Measurements from ENCODE around the gene CSPG4. TPM values are rescaled to one million over a fixed set of nuclear protein-coding genes. Genes with fewer than 3 reads are reported as not detected.

CSPG4 gene
- total and polyA plus RNA-seq, 9 of the 15 experiments (the other 6 are each of a cell fraction or from before 2014, with no cell fraction given), result under 0.01 to 0.07 (median 0.04) TPM; not detected in 5

DNA sequence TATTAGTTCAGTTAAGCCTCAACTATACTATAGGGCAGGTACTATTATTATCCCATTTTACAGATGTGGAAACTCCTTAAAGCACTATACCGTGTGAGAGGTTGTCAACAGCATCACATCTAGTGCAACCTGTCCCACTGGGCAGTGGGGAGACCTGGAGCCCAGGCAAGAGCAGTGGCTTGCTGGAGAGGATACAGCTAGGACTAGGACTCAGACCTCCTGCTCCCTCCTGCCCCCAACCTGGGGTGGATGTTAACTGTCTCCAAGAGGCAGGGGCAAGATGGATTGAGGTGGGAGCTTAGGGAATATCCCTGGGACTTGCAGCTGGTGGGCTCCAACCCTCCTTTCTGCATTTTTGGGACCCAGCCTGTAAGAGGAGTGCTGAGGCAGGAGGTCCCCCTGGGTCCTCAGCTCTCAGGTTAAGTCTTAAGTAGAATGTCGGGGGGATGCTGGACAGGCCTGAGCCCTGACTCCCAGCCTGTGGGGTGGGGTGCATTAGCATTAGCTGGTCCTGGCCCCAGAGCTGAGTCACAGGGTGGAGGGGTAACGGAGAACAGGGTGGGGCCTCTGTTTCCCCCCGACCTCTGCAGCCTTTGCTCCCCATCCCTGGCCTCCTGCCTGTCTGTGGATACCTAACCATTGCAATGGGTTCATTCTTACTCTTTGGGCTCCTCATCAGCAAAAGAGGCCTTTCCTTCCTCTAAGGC, 58.3 kb downstream of the CSPG4 start (continued):
- TF ChIP-seq, protein P1, sequence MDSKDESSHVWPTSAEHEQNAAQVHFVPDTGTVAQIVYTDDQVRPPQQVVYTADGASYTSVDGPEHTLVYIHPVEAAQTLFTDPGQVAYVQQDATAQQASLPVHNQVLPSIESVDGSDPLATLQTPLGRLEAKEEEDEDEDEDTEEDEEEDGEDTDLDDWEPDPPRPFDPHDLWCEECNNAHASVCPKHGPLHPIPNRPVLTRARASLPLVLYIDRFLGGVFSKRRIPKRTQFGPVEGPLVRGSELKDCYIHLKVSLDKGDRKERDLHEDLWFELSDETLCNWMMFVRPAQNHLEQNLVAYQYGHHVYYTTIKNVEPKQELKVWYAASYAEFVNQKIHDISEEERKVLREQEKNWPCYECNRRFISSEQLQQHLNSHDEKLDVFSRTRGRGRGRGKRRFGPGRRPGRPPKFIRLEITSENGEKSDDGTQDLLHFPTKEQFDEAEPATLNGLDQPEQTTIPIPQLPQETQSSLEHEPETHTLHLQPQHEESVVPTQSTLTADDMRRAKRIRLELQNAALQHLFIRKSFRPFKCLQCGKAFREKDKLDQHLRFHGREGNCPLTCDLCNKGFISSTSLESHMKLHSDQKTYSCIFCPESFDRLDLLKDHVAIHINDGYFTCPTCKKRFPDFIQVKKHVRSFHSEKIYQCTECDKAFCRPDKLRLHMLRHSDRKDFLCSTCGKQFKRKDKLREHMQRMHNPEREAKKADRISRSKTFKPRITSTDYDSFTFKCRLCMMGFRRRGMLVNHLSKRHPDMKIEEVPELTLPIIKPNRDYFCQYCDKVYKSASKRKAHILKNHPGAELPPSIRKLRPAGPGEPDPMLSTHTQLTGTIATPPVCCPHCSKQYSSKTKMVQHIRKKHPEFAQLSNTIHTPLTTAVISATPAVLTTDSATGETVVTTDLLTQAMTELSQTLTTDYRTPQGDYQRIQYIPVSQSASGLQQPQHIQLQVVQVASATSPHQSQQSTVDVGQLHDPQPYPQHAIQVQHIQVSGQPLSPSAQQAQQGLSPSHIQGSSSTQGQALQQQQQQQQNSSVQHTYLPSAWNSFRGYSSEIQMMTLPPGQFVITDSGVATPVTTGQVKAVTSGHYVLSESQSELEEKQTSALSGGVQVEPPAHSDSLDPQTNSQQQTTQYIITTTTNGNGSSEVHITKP (IDR thresholded peaks at IDR 0.05; ENCODE audit: partially characterized antibody), result no peak
- TF ChIP-seq SAP30 (IDR thresholded peaks at IDR 0.05; ENCODE audit: borderline replicate concordance, insufficient read depth, low read depth, low read length, poor library complexity, severe bottlenecking), result no peak
- TF ChIP-seq ZNF507 (tag; conservative IDR thresholded peaks at IDR 0.05), result no peak
- no peak for TF ChIP-seq FUS (optimal IDR thresholded peaks at IDR 0.05; ENCODE audit: low read depth, low read length)
- no peak for TF ChIP-seq ZNF347 (CRISPR knock-in tag; IDR thresholded peaks at IDR 0.05; ENCODE audit: low read depth)
- no peak for TF ChIP-seq NFIX (CRISPR knock-in tag; IDR thresholded peaks at IDR 0.05; ENCODE audit: low read depth)
